GM19397 (cell line): ENCODE results near the gene HSD11B1.

Source experiments
- ATAC-seq: cut with Tn5 transposase; IDR thresholded peaks from one replicate; pipeline ENCODE4 v1.9.1; 2021; ENCODE audit warnings: mild to moderate bottlenecking, moderate library complexity; ENCODE audit not compliant: unreplicated experiment

Gene HSD11B1

DNA sequence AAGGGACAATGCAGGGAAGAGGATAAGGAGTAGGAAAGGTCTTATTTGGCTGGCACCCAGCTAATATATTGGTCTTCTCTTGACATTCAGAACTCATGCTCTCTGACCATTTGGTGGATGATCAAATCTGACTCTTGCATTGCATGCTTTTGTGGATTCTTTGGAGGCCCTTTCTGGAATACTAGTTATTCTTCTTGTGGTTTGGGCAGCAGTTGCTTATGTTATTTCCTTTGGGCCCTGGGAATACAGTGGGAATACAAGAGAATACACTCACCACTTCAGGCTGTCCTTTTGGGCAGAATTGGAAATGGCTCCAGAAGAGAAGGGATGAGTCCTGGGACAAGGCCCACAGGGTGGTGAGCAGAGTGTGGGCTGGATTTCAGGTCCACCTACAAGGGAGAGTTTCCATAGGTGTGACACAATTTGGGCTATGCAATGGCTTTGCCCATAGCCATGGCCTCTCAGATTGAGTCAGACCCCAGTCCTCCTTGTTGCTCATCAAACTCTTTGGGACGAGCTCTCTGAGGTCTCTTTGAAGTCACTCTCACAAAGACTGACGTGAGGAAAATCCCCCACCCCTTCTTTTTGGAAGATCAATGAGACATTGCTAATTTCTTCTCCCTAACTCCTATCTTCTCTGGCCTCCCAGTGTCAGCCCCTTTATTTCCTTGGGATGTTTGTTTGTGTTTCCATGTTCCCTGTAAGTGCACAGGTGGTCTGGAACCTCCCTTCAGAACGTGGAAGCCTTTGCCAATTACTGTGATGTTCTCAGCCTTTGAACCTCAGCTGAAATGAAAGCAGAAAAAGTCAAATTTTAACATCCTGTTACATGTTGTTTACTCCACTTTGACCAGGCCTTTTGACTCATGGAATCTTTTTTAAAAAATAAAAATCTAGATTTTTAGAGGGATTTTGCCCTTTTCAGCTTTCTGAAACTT, 19.4 kb downstream of the HSD11B1 start:
- ATAC-seq: no peak

DNA sequence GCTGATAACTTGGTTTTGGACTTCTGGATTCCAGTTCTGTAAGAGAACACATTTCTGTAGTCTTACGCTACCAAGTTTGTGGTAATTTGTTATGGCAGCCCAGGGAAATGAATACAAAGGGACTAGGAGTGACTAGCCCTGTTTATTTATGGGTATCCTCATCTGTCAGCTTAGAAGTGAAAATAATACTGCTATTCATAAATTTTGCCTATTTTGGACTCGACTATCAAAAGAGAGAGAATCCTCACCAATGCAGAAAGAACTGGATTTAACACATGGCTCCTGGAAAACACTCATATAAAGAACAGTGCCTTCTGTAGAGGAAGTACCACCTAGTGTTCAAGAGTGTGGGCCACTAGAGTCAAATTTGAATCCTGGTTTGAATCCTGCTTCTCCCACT, 22.6 kb downstream of the HSD11B1 start:
- no peak for ATAC-seq

- ATAC-seq: no peak
Measured at GRCh38 chr1:209727785-209728184, 23.1 kb downstream of the HSD11B1 start.

DNA sequence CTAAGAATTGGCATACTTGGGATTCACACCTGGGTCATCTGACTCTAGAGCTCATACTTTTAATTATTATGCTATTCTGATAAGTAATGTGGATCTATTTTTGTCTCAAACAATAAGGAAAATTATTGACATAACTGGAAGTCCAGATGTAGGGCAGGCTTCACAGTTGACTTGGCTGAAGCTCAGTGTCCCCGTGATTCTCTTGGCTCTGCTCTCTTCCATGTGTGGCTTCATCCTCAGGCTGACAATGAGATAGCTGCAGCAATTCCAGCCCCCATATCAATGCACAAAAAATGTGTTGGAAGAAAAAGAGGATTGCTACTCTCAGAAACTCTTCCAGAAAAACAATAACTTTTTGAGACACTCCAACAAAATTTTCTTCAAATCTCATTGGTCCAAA, 23.8 kb downstream of the HSD11B1 start:
- no peak for ATAC-seq

DNA sequence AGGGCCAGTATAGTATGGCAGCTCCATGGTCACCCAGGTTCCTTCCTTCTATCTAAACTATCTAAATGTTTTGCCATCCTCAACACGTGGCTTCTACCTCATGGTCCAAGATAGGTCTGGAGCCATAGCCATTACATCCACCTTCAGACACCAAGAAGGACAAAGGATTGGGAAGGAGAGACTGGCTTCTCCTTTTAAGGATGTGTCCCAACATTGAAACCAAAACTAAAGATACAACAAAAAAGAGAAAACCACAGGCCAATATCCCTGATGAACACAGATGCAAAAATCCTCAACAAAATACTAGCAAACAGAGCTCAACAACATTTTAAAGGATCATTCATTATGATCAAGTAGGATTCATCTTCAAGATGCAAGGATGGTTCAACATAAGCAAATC, 24.8 kb downstream of the HSD11B1 start:
- no peak for ATAC-seq

DNA sequence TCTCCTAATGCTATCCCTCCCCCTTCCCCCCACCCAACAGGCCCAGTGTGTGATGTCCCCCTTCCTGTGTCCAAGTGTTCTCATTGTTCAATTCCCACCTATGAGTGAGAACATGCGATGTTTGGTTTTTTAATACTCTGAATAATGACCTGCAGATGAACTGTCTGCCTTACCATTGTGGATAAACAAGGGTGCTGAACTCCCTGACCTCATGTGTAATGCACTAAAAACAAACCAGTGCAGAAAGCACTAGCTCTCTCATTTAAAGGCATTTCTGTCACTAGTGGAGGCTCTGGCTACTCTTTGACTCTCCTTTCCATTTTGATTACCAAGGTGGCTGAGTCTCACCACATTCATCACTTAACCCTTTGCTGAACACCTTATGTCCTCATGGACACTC, 28.1 kb downstream of the HSD11B1 start:
- no peak for ATAC-seq

DNA sequence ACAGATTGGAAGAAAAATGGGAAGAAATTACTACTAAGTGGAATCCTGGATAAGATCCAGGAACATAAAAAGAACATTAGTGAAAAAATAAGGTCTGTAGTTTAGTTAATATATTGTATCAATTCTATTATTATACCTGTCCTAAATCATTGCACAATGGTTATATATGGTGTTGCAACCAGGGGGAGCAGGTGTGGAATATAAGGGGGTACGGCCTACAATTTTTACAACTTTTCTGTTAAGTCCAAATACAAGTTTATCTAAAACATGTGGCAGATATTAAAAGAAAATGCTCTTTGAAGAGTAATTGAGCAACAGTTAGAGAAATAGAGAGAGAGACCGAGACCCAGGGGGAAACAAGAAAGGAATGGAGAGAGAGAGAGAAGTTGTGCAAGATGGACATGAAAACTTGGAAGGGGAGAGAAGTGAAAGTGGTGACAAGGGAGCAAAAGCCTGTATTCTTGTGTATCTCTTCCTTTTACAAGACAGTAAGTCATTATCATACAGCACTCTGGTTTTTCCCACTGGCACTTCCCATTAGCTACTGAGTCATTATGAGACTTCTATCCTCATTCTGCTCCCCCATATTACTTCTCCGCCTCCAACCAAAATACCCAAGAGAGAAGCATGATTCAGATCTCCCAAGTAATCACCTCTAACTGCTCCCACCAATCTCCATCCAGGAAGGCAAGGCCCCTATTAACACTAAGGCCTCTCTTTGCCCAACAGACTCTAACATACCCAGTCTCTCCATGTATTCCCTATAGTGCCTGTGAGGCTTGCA, 29.0 kb downstream of the HSD11B1 start:
- ATAC-seq: no peak

GRCh38 chr1:209736490-209737117, 32.0 kb downstream of the HSD11B1 start:
- ATAC-seq: no peak

GRCh38 chr1:209737118-209737505, 32.5 kb downstream of the HSD11B1 start:
- ATAC-seq: no peak

GRCh38 chr1:209738270-209738669, 33.6 kb downstream of the HSD11B1 start:
- ATAC-seq: no peak

- no peak for ATAC-seq
Measured at GRCh38 chr1:209741193-209741592, 36.5 kb downstream of the HSD11B1 start.

- no peak for ATAC-seq
Measured at GRCh38 chr1:209741889-209742288, 37.2 kb downstream of the HSD11B1 start.

- ATAC-seq: no peak
Measured at GRCh38 chr1:209742409-209743144, 37.9 kb downstream of the HSD11B1 start.

GRCh38 chr1:209743145-209743482, 38.5 kb downstream of the HSD11B1 start:
- ATAC-seq: no peak

GRCh38 chr1:209746451-209747165, 42.0 kb downstream of the HSD11B1 start:
- no peak for ATAC-seq

DNA sequence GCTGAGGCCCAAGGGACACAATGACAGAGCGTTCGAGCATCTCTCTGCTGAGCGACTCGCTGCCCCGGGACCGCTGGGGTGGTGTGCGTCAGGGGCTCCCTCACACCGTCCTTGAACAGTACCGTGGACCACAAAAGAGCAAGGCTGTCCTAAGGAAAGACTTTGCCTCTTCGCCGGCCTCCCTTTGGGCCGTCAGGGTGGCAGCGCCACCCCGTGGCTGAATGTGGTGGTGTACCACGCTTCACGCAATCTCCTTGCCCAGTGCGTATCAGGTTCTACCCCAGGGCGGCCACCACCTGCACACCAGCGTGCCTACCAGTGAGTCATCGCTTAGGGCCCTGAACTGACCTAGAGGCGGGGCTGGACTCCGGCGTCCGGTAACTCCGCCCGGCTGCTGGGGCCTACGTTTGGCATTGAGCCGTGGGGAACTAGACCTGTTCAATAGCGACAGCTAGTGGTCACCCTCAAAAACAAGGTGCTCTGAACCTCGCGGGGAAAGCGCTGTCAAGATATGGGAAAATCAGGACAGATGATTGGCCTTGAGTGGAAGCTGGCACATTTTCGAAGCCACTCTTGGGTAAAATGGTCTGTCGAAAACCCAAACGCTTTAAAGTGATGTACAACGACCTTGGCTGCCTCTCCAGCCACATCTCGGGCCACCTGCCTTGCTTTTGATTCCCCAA, 43.1 kb downstream of the HSD11B1 start:
- peak; percentile 78 for ATAC-seq

- ATAC-seq: no peak
Measured at GRCh38 chr1:209748620-209749019, 44.0 kb downstream of the HSD11B1 start.

GRCh38 chr1:209749205-209749604, 44.6 kb downstream of the HSD11B1 start:
- no peak for ATAC-seq

DNA sequence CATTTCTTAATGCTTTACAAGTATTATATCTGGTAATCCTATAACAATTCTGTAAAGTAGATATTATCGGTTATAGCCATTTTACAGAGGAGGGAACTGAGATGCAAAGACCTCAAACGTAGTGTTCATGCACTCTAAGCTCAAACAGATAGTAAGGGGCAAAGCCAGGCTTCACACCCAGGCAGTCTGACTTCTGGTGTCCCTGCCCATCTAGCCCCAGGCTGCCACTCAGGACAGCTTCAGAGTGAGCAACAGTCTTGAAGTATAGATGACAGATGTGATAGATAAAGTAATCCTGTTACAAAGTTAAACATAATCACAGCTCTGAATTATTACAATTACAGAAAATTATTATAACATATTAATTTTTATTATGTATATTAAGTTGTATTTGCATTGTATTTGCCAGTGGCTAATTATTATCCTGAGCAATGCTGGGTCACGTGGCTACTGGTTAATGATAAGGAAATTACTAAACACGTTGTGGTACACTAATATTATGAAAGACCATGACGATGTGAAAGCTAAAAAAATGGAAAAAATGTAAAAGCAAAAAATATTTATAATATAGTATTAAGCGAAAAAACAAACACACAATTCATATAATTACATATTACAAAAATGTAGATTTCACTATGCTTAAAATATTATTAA, 45.2 kb downstream of the HSD11B1 start:
- ATAC-seq: no peak
